B cell (primary cell): ENCODE measurements around the gene C11orf21. TPM values are rescaled to one million over a fixed set of nuclear protein-coding genes. Genes with fewer than 3 reads are reported as not detected.

Source experiments
- ATAC-seq: fragments of 200-7000 bp; cut with Tn5 transposase; one replicate; pipeline ENCODE4 v1.10.0; 2021; ENCODE audit warnings: low read depth, mild to moderate bottlenecking, moderate number of reproducible peaks, moderate library complexity
- CTCF ChIA-PET: fragments of 350-600 bp; sonication (Branson Sonifier 250); formaldehyde crosslinking; loops from one replicate; lab custom pipeline; 2021; ENCODE audit warnings: antibody characterized with exemption, inconsistent platforms; lab: Charles Lee
- POLR2A ChIA-PET: fragments of 350-600 bp; sonication (Branson Sonifier 250); formaldehyde crosslinking; loops from one replicate; lab custom pipeline; 2021; ENCODE audit warnings: antibody characterized with exemption; lab: Charles Lee
- DNase-seq: peaks from one replicate; pipeline ENCODE4 v3.0.0; 2013
- H2AFZ ChIP-seq: 2 replicates; pipeline ENCODE4 v1.6.1; 2012; ENCODE audit warnings: mild to moderate bottlenecking, low read depth, low read length; ENCODE audit not compliant: insufficient read depth, poor library complexity, severe bottlenecking
- H3K27ac ChIP-seq, 2 donors: 1 replicate in 1 of 2; 2 replicates in 1 of 2; pipeline ENCODE4 v1.5.1; 2012 to 2013; ENCODE audit warnings: low read length in 2 of 2, mild to moderate bottlenecking in 2 of 2, moderate library complexity in 1 of 2
- H3K27me3 ChIP-seq, 4 experiments: fragments of 200-600 bp in 1 of 4; sonication (generic) in 1 of 4; replicated peaks in 1 of 4; 1 replicate in 2 of 4; 2 replicates in 2 of 4; pipeline versions ENCODE4 v1.6.1 to v1.7.0; 2013 to 2016; ENCODE audit warnings: low read length in 3 of 4, mild to moderate bottlenecking in 2 of 4, mixed read lengths in 1 of 4, moderate library complexity in 1 of 4; ENCODE audit not compliant: insufficient read depth in 4 of 4, control insufficient read depth in 3 of 4; ENCODE audit errors: control extremely low read depth in 1 of 4
- H3K36me3 ChIP-seq, 2 experiments: replicated peaks in 1 of 2; 1 replicate in 1 of 2; 2 replicates in 1 of 2; pipeline versions ENCODE4 v1.6.1 to v1.7.1; 2013; ENCODE audit warnings: low read length in 1 of 2; ENCODE audit not compliant: insufficient read depth in 2 of 2, control insufficient read depth in 1 of 2; ENCODE audit errors: control extremely low read depth in 1 of 2, extremely low read depth in 1 of 2
- H3K4me1 ChIP-seq, 2 donors: fragments of 200-600 bp in 1 of 2; sonication (generic) in 1 of 2; 1 replicate in 1 of 2; 2 replicates in 1 of 2; pipeline versions ENCODE4 v1.5.1 to v1.6.1; 2013 to 2017; ENCODE audit warnings: low read length in 2 of 2; ENCODE audit not compliant: control insufficient read depth in 2 of 2, insufficient read depth in 2 of 2
- H3K4me2 ChIP-seq: replicated peaks from 2 replicates; pipeline ENCODE3; 2012; ENCODE audit warnings: mild to moderate bottlenecking, low read depth, low read length; ENCODE audit not compliant: poor library complexity, severe bottlenecking
- H3K4me3 ChIP-seq, 5 experiments: fragments of 200-600 bp in 1 of 5; sonication (generic) in 1 of 5; 1 replicate in 3 of 5; 2 replicates in 2 of 5; pipeline versions ENCODE4 v1.5.1 to v1.7.0; 2011 to 2016; ENCODE audit warnings: low read length in 4 of 5, mild to moderate bottlenecking in 4 of 5, low read depth in 2 of 5, control low read depth in 1 of 5, moderate library complexity in 1 of 5; ENCODE audit not compliant: insufficient read depth in 1 of 5; ENCODE audit errors: control extremely low read depth in 1 of 5, extremely low read depth in 1 of 5
- H3K79me2 ChIP-seq: fragments of 200-600 bp; sonication (generic); one replicate; pipeline ENCODE4 v1.6.0; 2016; ENCODE audit warnings: low read length; ENCODE audit not compliant: control insufficient read depth, insufficient read depth
- H3K9ac ChIP-seq: fragments of 200-600 bp; sonication (generic); 2 replicates; pipeline ENCODE4 v1.6.1; 2017; ENCODE audit warnings: mild to moderate bottlenecking, low read length, moderate library complexity
- H3K9me3 ChIP-seq, 3 donors: one replicate each; pipeline versions ENCODE4 v1.6.1 to v1.7.1; 2013; ENCODE audit warnings: low read length in 2 of 3; ENCODE audit not compliant: control insufficient read depth in 2 of 3, insufficient read depth in 1 of 3; ENCODE audit errors: control extremely low read depth in 1 of 3
- H4K20me1 ChIP-seq: 2 replicates; pipeline ENCODE4 v1.6.0; 2012; ENCODE audit warnings: mild to moderate bottlenecking, low read length; ENCODE audit not compliant: insufficient read depth, control insufficient read depth, poor library complexity, severe bottlenecking
- H3K27ac Mint-ChIP-seq: one replicate; pipeline ENCODE4 v1.8.0; 2021; ENCODE audit warnings: mixed read lengths
- H3K27me3 Mint-ChIP-seq: one replicate; pipeline ENCODE4 v1.8.0; 2021; ENCODE audit warnings: mixed read lengths
- H3K4me1 Mint-ChIP-seq: one replicate; pipeline ENCODE4 v1.8.0; 2021; ENCODE audit warnings: mixed read lengths
- H3K4me3 Mint-ChIP-seq: one replicate; pipeline ENCODE4 v1.8.0; 2021; ENCODE audit warnings: mixed read lengths
- H3K9me3 Mint-ChIP-seq: one replicate; pipeline ENCODE4 v1.8.0; 2022; ENCODE audit warnings: mixed read lengths; ENCODE audit not compliant: insufficient read depth
- CTCF ChIP-seq: fragments of 200-600 bp; IDR thresholded peaks from one replicate; pipeline ENCODE4 v1.8.0; 2022; ENCODE audit warnings: antibody characterized with exemption, mild to moderate bottlenecking
- EZH2 ChIP-seq: IDR thresholded peaks from 2 replicates; pipeline ENCODE4 v1.6.1; 2012; ENCODE audit warnings: borderline replicate concordance, low read depth, mild to moderate bottlenecking, moderate library complexity, low read length; ENCODE audit not compliant: insufficient read depth, poor library complexity, severe bottlenecking
- WGBS: methylation state at CpG from one replicate; pipeline ENCODE4 v1.1.5; 2013; ENCODE audit warnings: missing lambda C conversion rate; ENCODE audit not compliant: insufficient coverage; 5-methylcytosine and 5-hydroxymethylcytosine counted together
- intact Hi-C: fragments of 100-400 bp; cut with micrococcal nuclease; formaldehyde crosslinking; loops from one replicate; pipeline ENCODE4 v1.10.0; 2022
- polyA plus RNA-seq: library from polyadenylated mRNA; depleted of rRNA; stranded (reverse); fragments of >200 nt; gene quantifications from 2 replicates; pipeline ENCODE4 v1.2.3, GENCODE V29; 2012
- total RNA-seq, 2 donors: library from RNA; stranded (reverse); fragments of 120-200 nt in 1 of 2; gene quantifications; 1 replicate in 1 of 2; 2 replicates in 1 of 2; pipeline versions ENCODE4 v1.2.3 to v1.2.4, GENCODE V29; 2013 to 2022

The C11orf21 gene
- total and polyA plus RNA-seq, 2 donors (not counting 1 experiment from before 2014, with no cell fraction given): 22.8 to 38.9 TPM

GRCh38 chr11:2256951-2257700, 44.6 kb downstream of the C11orf21 start:
- no peaks in the 10 kb centered on the region for H3K4me1 Mint-ChIP-seq
- no peaks in the 10 kb centered on the region for H4K20me1 ChIP-seq
- H3K36me3 ChIP-seq: no peaks in the 10 kb centered on the region
- intact Hi-C loops: no loop called here
- no peak overlapping the region for H3K27ac ChIP-seq
- H3K27ac Mint-ChIP-seq: no peak overlapping the region
- H3K4me3 Mint-ChIP-seq: no peak overlapping the region
- DNase-seq (no peak), ATAC-seq (no peak)
- TF ChIP-seq CTCF (no peak), EZH2 (no peak)
- H3K27me3 ChIP-seq: no peaks in the 10 kb centered on the region
- peaks cover 0 to 5% (median 0%) of the 10 kb centered on the region in 3 donors for H3K9me3 ChIP-seq
- H3K79me2 ChIP-seq: no peaks in the 10 kb centered on the region
- H3K9ac ChIP-seq: no peak overlapping the region
- 94% methylated on average over 29 of the region's 31 CpGs for WGBS
- CTCF ChIA-PET: no interaction called here
- peaks cover 3% of the 10 kb centered on the region for H3K27me3 Mint-ChIP-seq
- H3K4me1 ChIP-seq: no peaks in the 10 kb centered on the region
- no peak overlapping the region for H2AFZ ChIP-seq
- H3K4me3 ChIP-seq: no peak overlapping the region
- POLR2A ChIA-PET: no interaction called here
- no peak overlapping the region for H3K4me2 ChIP-seq
- H3K9me3 Mint-ChIP-seq: no peaks in the 10 kb centered on the region

- Histone ChIP-seq H3K4me3 (no peak overlapping the region), H3K36me3 (no peaks in the 10 kb centered on the region), H4K20me1 (no peaks in the 10 kb centered on the region), H3K79me2 (no peaks in the 10 kb centered on the region), H3K4me2 (no peak overlapping the region), H3K9ac (no peak overlapping the region), H2AFZ (no peak overlapping the region), H3K9me3 (peaks cover 0 to 5% (median 0%) of the 10 kb centered on the region in 3 donors), H3K4me1 (no peaks in the 10 kb centered on the region), H3K27ac (no peak overlapping the region), H3K27me3 (no peaks in the 10 kb centered on the region)
- ATAC-seq (no peak), DNase-seq (no peak)
- intact Hi-C loops: no loop called here
- ChIA-PET CTCF (no interaction called here), POLR2A (no interaction called here)
- Mint-ChIP-seq H3K4me1 (no peaks in the 10 kb centered on the region), H3K9me3 (no peaks in the 10 kb centered on the region), H3K4me3 (no peak overlapping the region), H3K27ac (no peak overlapping the region), H3K27me3 (peaks cover 3% of the 10 kb centered on the region)
- TF ChIP-seq EZH2 (no peak), CTCF (no peak)
- 77% methylated on average over 13 of the region's 14 CpGs for WGBS
Observed at GRCh38 chr11:2256293-2256913, 45.3 kb downstream of the C11orf21 start.
